GM19452 (cell line): Measurements from ENCODE around the gene EFNA5.
"Not testable (repeated sequence)": the region's sequence is repeated elsewhere in the genome, so short reads cannot be mapped to it uniquely, and the experiment has no call there.

ENCODE experiments used
- ATAC-seq: cut with Tn5 transposase; IDR thresholded peaks from one replicate; pipeline ENCODE4 v1.9.1; 2021; ENCODE audit not compliant: unreplicated experiment

EFNA5 gene

DNA sequence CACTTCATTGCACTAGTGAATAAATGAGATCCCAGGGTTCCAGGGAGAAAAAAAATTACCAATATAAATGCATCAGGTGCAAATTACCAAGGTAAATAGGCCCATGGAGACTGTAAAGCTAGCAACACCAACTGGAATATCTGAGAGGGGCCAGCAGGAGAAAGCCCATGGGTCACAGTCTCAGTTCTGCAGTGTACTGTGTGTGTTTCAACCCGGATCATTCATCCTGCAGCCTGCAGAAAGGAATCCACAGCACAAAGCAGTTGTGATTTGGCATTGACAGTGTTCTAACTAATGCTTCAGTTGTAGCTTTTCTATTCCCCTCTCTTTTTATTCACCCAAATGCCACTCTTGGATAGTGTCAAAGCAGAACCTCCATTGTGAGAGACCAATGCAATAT lies 171.0 kb downstream of the EFNA5 start:
- ATAC-seq, result no peak

DNA sequence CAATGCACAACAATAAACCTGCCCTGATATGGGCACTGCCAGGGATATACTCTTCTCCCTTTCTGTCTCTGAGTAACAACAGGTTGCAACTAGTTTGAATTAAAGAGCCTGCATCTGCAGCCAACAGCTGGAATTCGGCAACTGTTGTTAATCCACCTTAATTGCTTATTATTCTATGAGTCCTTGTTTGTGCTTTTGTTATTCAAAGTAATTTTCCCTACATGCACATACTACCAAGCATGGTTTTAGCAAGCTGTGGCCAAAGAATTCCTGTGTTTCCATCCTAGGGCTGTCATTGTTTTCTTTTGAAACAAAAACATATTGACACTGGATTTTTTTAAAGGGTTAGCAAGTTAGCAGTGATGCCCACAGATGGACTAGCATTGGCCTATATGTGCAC lies 171.5 kb downstream of the EFNA5 start:
- ATAC-seq, result no peak

DNA sequence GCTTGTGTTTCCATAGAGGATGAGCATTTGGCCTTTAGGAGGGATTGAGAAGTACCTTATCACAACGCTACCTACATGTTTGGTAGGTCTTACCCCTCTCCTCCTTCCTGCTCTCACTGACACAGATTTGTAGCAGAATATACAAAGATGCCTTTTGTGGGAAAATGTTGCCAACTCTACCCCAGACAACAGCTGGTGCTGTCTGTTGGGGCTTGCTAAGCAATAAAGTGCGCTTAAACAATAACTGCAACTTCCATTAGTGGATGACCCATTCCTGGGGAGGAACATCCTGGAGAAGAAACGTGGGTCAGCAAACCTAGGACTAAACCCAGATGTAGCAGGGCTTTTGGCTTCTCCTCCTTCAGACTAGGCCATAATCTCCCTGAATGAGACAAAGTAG lies 174.3 kb downstream of the EFNA5 start:
- no peak for ATAC-seq

DNA sequence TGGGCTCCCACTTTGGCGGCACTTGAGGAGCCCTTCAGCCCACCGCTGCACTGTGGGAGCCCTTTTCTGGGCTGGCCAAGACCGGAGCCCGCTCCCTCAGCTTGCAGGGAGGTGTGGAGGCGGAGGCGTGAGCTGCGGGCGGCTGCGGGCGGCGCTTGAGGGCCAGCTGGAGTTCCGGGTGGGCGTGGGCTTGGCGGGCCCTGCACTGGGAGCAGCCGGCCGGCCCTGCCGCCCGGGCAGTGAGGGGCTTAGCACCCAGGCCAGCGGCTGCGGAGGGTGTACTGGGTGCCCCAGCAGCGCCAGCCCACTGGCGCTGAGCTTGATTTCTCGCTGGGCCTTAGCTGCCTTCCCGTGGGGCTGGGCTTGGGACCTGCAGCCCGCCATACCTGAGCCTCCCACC lies 176.6 kb downstream of the EFNA5 start:
- not testable (repeated sequence) for ATAC-seq

DNA sequence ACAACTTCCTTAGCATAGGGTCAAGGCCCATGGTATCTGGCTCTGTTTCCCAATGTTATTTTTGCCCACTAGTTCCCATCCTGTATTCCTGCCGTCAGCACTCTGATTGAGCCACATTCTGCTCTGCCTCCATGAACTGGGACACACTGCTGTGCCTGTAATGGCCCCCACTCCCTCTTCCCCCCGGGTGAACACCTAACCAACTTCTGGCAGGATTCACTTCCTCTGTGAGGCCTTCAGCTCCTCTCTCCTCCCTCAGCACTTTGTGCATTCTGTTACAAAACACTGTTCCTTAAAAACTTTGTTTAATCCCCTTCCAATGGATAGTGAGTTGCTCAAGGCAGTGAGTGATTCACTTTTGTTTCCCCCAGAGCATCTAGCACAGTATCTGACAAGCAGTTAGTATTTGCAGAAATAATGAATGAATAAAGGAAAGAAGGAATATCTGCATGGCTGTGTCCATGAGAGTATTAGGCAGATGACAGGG lies 183.6 kb downstream of the EFNA5 start:
- ATAC-seq, result no peak

DNA sequence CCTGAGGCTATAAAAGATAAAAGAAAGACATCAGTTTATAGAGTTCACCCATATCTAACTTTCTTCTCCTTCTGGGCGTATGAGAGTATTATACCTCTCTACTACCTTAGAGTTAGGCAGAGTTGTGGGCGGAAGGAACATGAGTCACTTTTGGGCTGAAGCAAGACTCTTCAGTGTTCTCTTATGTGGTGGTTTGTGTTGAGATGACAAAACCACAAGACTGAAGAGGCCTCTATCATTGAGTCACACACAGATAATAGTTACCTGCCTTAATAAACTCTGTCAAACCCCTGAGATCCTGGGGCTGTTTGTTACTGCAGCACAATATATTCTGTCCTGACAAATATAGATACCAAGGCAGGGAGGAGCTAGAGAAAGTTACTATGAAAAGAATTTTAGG lies 184.2 kb downstream of the EFNA5 start:
- peak; percentile 85 for ATAC-seq

DNA sequence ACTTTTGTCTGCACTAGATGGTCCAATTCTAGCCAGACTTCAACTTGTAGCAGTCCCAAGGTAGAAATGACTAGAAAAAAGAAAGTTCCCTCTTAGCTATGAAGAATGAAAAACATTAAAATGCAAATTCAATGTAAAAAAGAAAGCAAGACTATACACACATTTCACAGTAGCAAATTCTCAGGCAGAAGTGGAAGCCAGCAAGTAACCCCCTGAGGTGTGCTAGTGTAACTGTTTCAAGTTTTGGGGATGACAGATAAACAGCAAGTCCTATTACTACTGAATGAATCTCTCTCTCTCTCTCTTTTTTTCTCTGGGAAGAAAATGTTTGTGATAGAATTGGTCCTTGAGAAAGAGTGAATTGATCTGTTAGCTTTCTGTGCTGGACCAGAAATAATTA lies 185.6 kb downstream of the EFNA5 start:
- peak; percentile 63 for ATAC-seq

DNA sequence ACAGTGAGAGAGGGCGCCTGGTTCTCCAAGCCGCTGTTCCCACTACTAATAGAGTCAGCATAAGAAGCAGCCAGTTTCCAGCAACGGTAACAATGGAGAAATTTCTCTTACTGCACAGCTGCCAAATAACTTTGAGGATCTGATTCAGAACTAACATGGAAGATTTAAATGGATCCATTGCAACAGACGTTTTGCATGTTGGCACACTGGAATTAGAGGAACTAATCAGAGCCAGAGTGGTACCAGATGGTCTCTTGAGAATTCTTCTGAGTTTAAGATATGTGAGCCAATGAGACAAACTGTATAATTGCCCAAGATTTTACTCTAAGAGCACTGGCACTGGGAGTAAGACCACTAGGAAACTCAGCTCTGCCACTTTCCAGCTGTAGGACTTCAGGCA lies 186.5 kb downstream of the EFNA5 start:
- no peak for ATAC-seq

DNA sequence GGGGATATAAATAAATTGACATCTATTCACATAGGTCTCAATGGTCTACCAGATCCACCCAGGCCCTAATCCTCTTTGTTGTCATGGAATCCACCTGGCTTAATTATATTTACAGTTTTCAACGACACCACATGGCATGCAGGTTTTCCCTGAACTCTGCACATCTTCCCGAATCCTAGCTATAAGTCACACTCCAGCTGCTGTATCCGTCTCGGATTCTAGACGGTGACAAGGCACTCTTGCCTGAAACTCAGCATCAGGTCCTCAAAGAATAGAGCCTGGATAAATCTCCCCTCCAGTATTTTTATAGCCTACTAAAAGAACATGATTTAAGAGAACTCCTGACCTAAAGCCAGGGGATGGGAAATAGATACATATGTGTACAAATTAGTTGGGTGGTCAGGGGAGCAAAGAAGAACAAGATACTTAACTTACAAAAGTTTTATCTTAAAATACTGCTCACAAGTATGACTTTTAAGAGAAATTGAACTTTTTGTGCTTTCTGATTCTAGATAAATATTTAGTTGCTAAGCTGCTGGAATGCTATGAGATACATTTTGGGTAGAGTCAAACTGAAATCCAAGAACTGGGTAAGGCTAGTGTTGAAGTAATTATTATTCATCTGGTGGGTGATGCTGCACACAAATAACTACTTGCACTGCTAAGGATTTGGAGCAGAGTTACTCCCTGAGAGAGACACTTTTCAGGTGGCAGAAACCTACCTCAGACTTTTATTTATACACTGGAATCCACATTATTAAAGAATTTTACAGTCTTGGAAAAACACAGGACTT lies 187.3 kb downstream of the EFNA5 start:
- ATAC-seq, result no peak

DNA sequence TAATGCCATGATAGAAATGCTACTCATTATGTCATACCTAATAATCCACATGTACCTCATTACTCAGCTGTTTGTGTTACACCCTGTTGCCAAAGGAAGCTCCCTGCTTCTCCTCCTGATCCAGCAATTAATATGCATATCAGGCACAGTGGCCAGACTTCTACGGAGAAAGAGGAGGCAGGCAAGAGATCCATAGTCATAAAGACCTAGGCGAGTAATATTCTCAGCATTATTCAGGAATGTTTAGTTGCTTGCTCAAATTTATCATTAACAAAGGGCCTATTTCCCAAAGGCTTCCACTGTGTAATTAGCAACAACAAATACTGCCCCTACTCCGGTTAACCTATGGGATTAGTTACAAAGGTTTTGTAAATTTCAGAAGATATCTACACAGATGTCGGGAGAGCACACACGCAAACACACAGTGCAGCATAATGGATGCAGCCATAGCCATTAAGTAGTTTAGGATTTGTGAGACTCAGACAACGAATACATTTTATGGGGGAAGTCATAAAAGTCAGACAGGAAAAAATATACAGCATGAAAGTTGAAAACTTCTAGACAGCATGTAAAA lies 192.6 kb downstream of the EFNA5 start:
- ATAC-seq, result no peak

DNA sequence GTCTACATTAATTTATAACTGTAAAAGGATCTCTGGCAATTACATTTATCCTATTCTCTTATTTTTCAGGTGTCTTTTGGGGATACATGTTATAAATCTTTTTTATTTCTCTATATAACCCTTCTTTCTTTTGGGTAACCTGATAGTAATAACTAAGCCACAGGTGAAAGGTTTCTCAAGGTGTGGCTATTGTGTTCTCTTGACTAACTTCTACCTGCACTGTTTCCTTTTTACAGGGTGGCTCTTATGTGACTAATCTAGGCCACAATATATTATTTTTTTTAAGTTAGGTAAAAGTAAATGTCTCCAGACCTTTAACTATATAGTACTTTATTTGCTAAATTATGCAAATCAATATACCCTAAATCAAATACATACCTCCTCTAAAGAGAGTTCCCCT lies 193.2 kb downstream of the EFNA5 start:
- no peak for ATAC-seq

DNA sequence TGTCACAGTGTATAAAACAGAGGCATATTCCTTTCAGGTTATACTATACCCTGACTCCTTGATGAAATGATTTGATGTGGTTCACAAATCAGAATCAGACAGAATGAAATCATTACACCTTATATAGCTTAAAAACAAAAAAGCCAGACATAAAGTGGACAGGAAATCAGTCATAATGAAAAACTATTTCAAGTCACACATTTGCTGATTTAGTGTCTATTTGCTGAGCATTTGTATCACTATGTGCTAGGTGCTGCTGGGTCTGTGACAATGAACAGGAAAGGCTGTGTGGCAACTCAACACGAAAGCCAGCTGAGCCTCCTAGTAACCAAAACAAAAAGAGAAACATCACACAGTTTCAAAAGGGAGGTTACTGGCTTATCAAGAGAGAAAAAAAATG lies 194.0 kb downstream of the EFNA5 start:
- peak; percentile 67 for ATAC-seq

DNA sequence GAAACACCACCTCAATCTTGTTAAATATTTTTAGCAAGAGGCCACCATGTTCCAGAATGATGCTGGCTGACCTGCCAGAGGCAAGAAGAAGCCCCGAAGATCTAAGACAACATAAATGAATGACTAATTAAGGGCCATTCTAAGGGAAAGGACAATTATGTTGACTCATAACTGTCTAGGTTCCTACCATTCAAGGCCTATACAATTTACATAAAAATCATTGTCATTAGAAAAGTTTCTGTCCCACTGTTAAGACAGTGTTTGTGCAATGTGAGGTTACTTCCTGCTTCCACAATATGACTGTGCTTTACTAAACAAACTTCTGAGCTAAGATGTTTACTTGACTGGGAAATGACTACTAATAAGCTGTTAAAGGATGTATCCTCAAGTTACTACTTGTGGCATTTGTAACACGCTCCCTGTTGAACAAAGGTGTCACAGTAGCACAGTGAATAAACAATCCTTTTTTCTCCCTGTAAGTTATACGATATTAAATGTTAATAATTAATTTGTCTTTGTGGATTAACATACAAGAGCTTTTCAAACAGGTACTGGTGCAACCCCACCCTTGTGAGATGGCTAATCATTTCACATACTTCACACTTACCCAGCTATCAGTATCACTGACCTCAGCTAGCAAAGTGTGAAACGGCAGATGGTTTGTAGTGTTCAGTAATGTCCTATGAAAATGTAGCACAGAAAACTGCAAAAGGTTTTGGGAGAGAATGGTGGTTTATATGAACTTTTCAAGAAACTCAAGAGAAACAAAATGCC lies 195.8 kb downstream of the EFNA5 start:
- peak; percentile 73 for ATAC-seq

DNA sequence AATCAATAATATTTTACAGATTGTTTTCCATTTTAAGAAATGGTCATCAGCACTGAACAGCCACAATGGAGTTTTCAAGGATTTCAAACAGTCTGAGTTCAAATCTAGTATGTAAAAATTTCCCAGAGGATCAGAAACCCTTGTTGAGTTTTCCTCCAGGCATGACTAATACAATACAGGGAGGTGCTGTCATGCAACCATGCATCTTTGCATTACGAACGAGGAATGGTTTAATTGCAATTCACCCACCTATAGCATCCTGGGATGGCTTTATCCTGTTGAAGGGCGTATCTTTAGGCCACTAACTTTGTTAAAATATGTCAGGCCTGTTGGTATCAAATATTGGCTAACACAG lies 196.4 kb downstream of the EFNA5 start:
- ATAC-seq, result no peak

DNA sequence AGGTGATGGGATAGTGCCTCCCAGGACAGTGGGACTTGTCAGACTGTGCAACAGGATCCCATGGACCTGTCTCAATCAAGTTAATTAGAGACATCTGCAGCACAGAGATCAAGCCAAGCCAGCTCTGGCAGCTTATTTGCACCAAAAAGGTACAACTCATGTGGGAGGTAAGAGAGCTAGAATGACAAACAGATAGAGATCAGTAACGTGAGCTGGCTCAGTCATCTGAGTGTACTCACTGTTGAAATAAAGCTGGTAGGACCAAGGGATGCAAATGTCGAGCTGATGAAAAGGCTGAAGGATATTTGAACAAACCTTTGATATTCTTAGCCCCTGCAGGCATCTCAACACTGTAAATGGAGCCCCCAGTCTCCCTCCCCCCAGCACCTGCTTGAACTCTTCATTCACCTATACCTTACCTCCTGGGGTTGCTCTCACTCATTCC lies 198.1 kb downstream of the EFNA5 start:
- ATAC-seq, result no peak

DNA sequence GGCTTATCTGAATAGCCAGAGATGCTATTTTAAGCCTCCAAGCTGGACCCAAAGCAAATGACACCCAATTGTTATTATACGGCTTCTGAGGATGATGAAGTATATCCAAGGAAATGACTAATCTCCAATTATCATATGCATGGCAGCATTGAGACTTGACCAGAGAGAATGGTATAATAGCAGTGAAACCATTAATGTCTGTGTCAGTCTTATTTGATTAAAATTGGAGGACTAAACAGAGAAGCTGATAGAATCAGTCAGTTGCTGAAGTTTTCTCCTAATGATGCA lies 200.5 kb downstream of the EFNA5 start:
- ATAC-seq, result no peak

DNA sequence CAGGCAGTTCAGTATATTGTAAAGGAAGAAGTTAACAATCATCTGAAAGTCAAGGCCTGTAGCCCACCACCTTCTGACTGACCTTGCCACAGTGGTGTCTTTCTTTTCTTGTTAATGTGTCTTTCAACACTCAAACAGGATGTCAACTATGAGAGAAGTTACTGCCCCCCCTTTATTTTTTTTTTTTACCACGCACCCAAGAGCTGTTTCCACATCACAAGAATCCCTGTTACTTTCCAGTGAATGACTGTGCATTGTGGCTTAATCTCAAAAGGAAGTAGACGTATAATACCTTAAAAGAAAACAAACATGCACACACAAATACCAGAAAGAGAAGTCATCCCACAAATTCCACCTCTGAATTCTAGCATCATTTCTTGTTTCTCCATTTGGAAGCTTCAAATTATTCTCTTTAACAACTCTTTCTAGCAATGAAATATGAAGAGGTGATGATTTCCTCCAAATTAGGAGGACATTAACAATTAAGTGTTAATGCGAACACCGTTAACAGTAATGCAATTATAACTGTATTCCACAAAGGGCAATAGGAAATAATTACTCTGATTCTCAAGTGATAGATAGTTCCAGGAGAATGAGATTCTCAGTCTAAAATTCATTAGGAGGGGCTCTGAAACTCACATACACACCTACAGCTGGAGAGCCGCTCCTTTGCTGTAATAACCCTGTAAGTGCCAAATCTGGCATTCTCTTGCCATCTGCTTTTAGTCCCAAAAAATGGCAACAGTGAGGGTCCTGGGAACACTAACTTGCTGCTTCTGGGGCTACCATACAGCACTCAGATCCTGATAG lies 201.0 kb downstream of the EFNA5 start:
- ATAC-seq, result no peak

DNA sequence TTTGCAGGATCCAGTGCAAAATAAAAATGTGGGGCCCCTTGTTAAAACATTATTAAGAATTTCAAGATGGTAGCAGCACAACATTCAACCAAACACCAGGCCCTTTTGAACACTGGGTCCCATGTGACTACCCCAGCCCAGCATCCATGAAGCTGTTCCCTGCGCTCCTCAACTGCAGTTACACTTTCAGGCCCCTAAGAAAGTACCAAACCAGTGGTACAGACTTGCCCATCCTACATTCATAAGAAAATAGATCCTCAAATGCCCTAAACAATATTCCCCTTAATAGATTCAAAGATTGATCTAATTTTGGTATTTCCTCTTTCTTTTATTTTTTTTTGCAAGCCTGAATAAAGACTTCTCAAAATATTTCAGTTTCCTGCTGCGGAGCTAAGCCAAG lies 201.7 kb downstream of the EFNA5 start:
- no peak for ATAC-seq

DNA sequence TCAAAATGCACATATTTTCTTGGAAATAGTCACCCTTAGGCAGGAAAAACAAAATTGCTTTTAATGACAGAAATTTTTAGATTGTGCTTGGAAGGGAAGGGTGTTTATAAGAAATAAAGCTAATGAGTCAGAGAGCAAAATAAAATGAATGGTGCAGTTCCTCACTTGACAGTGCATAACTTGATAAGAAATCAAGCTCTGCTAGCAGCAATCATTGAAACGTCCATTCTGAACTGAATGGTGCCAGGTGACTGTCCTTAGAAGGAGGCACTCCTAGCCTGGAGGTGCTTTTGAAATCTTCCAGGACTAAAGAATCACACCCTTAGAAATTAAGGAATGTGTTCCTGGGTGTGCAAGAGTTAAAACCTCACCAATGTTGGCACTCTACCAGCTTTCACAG lies 202.5 kb downstream of the EFNA5 start:
- no peak for ATAC-seq

DNA sequence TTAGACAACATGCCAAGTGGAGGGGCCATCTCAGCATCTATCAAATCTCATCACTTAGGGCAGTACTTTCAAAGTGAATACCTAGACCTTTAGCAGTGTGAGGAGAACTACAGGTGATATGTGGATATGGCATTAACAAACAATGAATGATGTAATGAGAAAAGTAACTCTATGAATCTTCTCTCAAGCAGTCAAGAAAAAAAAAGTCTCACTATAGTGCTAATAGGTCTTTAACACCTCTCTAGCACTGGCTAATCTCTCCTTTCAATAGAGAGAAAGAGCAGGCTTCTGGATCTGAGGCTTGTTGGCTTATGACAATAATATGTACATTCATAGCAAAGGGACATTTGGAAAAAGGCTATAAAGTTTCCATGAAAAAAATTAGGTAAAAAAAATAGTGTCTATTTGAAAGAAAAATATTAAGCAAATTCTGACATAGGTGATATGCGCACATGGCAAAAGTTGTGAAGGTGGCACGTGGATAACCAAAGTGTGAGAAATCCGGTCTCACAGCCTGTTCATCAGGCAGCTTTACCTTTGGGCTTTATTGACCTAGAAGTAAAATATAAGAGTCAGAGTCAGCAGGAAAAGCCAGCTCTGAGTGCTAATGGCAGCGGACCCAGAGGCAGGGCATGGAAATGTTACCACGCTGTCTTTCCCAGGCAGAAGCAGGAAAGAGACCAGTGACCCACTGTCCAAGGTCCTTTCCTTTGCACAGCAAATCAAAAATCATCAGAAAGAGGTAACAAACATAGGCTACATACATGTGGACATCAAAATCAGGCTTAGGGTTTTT lies 203.4 kb downstream of the EFNA5 start:
- no peak for ATAC-seq
